Measurements from ENCODE around the gene AFTPH.

GRCh38 chr2:64624862-64625261 lies 100.7 kb downstream of the AFTPH start:
- TF ChIP-seq CTCF (IDR thresholded peaks at IDR 0.05), result no peak
- TF ChIP-seq, protein P1, sequence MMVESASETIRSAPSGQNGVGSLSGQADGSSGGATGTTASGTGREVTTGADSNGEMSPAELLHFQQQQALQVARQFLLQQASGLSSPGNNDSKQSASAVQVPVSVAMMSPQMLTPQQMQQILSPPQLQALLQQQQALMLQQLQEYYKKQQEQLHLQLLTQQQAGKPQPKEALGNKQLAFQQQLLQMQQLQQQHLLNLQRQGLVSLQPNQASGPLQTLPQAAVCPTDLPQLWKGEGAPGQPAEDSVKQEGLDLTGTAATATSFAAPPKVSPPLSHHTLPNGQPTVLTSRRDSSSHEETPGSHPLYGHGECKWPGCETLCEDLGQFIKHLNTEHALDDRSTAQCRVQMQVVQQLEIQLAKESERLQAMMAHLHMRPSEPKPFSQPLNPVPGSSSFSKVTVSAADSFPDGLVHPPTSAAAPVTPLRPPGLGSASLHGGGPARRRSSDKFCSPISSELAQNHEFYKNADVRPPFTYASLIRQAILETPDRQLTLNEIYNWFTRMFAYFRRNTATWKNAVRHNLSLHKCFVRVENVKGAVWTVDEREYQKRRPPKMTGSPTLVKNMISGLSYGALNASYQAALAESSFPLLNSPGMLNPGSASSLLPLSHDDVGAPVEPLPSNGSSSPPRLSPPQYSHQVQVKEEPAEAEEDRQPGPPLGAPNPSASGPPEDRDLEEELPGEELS (CRISPR knock-in tag; IDR thresholded peaks at IDR 0.05), result no peak
- TF ChIP-seq, protein P2, sequence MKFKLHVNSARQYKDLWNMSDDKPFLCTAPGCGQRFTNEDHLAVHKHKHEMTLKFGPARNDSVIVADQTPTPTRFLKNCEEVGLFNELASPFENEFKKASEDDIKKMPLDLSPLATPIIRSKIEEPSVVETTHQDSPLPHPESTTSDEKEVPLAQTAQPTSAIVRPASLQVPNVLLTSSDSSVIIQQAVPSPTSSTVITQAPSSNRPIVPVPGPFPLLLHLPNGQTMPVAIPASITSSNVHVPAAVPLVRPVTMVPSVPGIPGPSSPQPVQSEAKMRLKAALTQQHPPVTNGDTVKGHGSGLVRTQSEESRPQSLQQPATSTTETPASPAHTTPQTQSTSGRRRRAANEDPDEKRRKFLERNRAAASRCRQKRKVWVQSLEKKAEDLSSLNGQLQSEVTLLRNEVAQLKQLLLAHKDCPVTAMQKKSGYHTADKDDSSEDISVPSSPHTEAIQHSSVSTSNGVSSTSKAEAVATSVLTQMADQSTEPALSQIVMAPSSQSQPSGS (CRISPR knock-in tag; IDR thresholded peaks at IDR 0.05; ENCODE audit: borderline replicate concordance, low read depth), result no peak
- no peak for TF ChIP-seq FOXJ3 (CRISPR knock-in tag; IDR thresholded peaks at IDR 0.05; ENCODE audit: borderline replicate concordance)
- no peak for TF ChIP-seq AFF4 (CRISPR knock-in tag; IDR thresholded peaks at IDR 0.05; ENCODE audit: borderline replicate concordance)
- TF ChIP-seq SMAD3 (CRISPR knock-in tag; IDR thresholded peaks at IDR 0.05; ENCODE audit: borderline replicate concordance), result no peak
- no peak for TF ChIP-seq MLX (CRISPR knock-in tag; IDR thresholded peaks at IDR 0.05)
- no peak for TF ChIP-seq ZNF512 (CRISPR knock-in tag; IDR thresholded peaks at IDR 0.05; ENCODE audit: borderline replicate concordance)
